Fibroblast of mammary gland (primary cell): ENCODE measurements around the gene INTS6L.
A peak's percentile ranks its signal among the peaks of the same experiment; 100 is the strongest.

Source experiments
- DNase-seq: peaks from one replicate; pipeline ENCODE4 v3.0.0-alpha.2; 2010; ENCODE audit warnings: low read depth
- H3K4me3 ChIP-seq: 2 replicates; pipeline ENCODE4 v1.5.1; 2011; ENCODE audit warnings: low read depth, mild to moderate bottlenecking, low read length, moderate library complexity; ENCODE audit not compliant: control insufficient read depth
- TF ChIP-seq, protein P1 (sequence below): conservative IDR thresholded peaks from 2 replicates; pipeline ENCODE4 v1.5.1; 2011; ENCODE audit warnings: low read depth, low read length, inconsistent platforms; ENCODE audit not compliant: control insufficient read depth, insufficient read depth

The INTS6L gene

DNA sequence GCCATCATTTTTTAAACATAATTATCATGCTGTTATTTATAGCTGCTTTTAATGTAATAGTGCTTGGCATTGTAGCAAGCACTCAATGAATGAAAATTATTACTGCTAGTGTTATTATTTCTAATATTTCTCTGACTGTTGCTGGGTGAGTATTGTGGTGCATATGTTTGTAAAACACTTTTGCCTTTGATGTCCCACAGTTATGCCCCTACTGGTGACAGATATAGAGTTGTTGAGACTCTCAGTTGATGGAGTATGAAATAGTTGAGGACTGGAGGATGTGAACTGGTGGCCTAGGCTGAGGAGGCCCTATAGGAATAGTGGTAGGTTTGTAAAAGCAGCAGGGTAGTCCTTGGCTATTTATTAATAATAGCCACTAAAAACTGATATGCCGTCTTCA lies 9.6 kb downstream of the INTS6L start:
- TF ChIP-seq, protein P1, sequence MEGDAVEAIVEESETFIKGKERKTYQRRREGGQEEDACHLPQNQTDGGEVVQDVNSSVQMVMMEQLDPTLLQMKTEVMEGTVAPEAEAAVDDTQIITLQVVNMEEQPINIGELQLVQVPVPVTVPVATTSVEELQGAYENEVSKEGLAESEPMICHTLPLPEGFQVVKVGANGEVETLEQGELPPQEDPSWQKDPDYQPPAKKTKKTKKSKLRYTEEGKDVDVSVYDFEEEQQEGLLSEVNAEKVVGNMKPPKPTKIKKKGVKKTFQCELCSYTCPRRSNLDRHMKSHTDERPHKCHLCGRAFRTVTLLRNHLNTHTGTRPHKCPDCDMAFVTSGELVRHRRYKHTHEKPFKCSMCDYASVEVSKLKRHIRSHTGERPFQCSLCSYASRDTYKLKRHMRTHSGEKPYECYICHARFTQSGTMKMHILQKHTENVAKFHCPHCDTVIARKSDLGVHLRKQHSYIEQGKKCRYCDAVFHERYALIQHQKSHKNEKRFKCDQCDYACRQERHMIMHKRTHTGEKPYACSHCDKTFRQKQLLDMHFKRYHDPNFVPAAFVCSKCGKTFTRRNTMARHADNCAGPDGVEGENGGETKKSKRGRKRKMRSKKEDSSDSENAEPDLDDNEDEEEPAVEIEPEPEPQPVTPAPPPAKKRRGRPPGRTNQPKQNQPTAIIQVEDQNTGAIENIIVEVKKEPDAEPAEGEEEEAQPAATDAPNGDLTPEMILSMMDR: no peak
- H3K4me3 ChIP-seq: no peak overlapping the region
- DNase-seq: no peak

DNA sequence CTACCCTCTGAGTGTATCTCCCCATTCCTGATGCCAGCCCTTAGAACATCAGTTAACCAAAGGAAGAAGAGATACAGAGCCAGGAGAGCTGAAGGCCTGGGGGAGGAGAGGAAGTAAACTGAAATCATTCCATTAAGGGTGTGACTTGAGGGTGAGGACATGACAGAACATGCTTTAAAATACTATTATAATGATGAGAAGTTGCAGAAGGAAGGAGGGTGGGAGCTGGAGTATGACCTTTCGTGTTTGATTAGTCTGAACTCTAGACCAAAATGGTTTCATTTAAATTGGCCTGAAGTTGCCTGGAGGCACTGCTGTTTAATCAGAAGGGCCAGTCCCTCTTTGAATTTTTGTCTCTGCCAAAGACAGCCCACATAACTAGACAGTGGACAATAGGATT lies 11.4 kb downstream of the INTS6L start:
- TF ChIP-seq, protein P1: no peak
- DNase-seq: no peak
- no peak overlapping the region for H3K4me3 ChIP-seq

DNA sequence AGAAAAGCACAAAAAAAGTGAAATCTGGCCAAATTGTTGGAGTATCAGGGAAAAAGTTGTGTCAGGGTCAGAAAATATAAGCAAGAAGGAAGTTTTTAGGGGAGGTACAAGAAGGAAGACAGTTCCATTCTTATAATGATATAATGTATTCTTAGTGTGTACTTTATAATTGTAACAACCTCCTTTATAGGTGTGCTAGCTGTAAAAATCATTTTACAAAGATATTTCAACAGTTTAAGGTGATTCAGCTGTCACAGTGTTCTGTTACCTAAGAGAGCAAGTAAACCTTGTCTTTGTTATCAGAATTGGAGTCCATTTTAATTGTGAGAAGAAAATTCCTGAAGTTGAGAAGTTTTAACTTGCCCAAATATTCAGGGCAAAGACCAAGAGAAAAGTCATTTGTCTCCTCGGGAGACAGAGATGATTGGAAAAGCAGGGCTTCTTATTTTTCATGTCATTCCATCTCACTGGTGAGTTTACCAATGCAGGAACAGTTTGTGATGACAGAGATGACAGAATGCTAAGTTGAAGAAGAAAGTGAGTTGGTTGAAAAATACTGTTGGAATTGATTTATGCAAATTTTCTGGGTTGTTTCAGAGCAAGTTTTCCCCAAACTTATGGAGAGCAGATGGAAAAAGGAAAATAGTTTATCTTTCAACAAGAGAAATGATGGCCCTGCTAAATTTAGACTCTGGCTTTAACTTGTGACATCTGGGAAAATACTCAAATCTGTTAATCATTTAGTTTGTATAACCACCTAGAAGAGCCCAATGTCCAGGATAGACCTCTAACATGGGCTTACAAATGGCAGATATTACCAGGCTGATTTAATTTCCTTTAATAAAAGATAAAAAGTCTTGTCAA lies 14.8 kb downstream of the INTS6L start:
- TF ChIP-seq, protein P1: no peak
- no peak for DNase-seq
- H3K4me3 ChIP-seq: no peak overlapping the region

DNA sequence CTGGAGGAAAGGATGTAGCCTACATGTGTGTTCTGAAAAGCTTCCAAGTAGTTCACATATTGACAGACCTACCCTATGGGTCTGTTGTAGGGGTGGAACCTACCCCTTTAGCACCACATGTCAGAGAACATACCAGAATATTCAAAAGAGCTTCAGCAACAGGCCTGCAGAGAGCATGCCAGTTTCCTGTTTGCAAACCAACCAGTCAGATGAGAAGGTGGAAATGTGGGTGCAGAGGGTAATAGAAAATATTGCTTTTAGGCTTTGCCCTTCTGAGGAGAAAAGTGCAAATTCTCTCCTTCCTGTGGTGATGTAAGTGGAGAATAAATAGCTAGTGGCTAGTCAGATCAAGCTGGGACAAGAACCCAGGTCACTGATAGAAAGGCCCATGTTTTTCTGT lies 16.4 kb downstream of the INTS6L start:
- no peak for DNase-seq
- no peak overlapping the region for H3K4me3 ChIP-seq
- TF ChIP-seq, protein P1: no peak

DNA sequence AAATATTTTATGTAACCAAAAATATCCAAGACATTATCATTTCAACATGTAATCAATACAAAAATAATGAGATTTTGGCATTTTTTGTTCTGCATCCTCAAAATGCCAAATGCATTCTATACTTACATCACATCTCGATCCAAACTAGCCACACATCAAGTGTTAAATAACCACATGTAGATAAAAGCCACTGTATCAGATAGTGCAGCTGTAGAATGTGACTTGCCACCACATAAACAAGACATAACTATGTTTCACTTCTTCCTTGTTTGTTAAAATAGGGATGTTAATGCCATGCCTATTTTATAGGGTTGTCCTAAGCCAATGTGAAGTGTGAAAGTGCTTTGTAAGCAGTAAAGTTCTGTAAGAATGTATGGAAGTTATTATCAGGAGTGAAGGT lies 20.9 kb downstream of the INTS6L start:
- DNase-seq: no peak
- TF ChIP-seq, protein P1: no peak
- H3K4me3 ChIP-seq: no peak overlapping the region

DNA sequence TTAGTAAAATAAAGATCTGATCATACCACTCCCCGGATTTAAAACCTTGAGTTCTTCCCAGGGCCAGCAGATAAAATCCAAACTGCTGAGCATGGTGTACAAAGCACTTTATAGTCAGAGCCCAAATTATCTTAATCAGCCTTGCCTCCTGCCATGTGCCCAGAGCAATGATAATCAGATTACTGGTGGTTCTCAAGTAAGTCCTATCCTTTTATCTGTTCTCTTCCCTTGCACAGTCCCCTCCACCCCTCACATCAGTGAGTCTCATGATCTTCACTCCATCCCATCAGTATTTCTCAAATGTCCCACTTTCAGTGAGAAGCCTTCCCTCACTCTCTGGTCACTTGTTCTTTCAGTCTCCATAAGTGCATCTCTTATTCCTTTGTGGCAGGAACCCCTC lies 22.7 kb downstream of the INTS6L start:
- no peak overlapping the region for H3K4me3 ChIP-seq
- no peak for DNase-seq
- TF ChIP-seq, protein P1: no peak

DNA sequence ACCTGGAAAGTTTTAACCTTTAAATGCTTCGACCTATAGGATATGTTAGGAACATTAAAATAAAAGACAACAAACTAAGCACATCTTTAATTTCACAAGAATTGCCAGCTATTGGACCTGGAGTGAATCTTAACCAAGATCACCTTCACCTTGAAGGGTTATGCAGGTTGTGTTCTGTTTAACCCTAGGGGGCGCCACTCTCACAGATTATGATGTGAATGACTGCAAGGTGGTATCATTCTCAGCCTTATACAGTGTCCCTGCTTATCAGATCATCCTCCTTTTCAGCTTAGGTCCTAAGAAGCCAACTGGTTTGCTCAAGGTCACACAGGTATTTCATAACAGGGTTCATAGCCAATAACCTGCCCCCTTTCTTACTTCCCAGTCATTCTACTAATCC lies 23.5 kb downstream of the INTS6L start:
- DNase-seq: no peak
- TF ChIP-seq, protein P1: peak; percentile 26

More for the DNA sequence above, 23.5 kb downstream of the INTS6L start:
- H3K4me3 ChIP-seq: no peak overlapping the region
